H1 (cell line): Measurements from ENCODE around the gene TWSG1. TPM values are rescaled to one million over a fixed set of nuclear protein-coding genes. Genes with fewer than 3 reads are reported as not detected.

ENCODE experiments used
- CTCF ChIA-PET: fragments of 300-600 bp; sonication (Branson Sonifier 250); formaldehyde crosslinking; loops from one replicate; lab custom pipeline; 2021; ENCODE audit not compliant: partially characterized antibody; lab: Charles Lee
- POLR2A ChIA-PET: fragments of 300-600 bp; sonication (Branson Sonifier 250); formaldehyde crosslinking; loops from one replicate; lab custom pipeline; 2021; ENCODE audit warnings: inconsistent platforms; ENCODE audit not compliant: partially characterized antibody; lab: Charles Lee
- DNase-seq, 2 experiments: peaks; one replicate each; pipeline versions ENCODE4 v3.0.0 to v3.0.0-alpha.2; 2010 to 2022; ENCODE audit warnings: low spot score in 2 of 2, low read depth in 1 of 2, mixed read lengths in 1 of 2
- FAIRE-seq: peaks from 2 replicates; lab custom pipeline; 2011; peaks lifted over from hg19 to GRCh38; lab: Jason Lieb, UNC
- H2AFZ ChIP-seq: 2 replicates; pipeline ENCODE4 v1.8.1; 2012; ENCODE audit warnings: low read length, inconsistent platforms
- H2AK5ac ChIP-seq: 2 replicates; pipeline ENCODE4 v1.6.1; 2013; ENCODE audit warnings: low read depth, low read length
- H2BK120ac ChIP-seq: replicated peaks from 2 replicates; pipeline ENCODE3; 2013; ENCODE audit warnings: low read depth, low read length, inconsistent platforms
- H2BK12ac ChIP-seq: 2 replicates; pipeline ENCODE4 v1.6.1; 2013; ENCODE audit warnings: low read depth, low read length
- H2BK15ac ChIP-seq: 2 replicates; pipeline ENCODE4 v1.6.1; 2013; ENCODE audit warnings: low read length
- H2BK20ac ChIP-seq: 2 replicates; pipeline ENCODE4 v1.6.1; 2013; ENCODE audit warnings: low read length
- H2BK5ac ChIP-seq: 2 replicates; pipeline ENCODE4 v1.6.1; 2013; ENCODE audit warnings: low read depth, low read length
- H3K14ac ChIP-seq: 2 replicates; pipeline ENCODE4 v1.6.1; 2013; ENCODE audit warnings: inconsistent platforms; ENCODE audit not compliant: insufficient read length
- H3K18ac ChIP-seq: 2 replicates; pipeline ENCODE4 v1.6.1; 2013; ENCODE audit warnings: low read length; ENCODE audit errors: extremely low read depth
- H3K23ac ChIP-seq: 2 replicates; pipeline ENCODE4 v1.6.1; 2013; ENCODE audit warnings: inconsistent platforms; ENCODE audit not compliant: insufficient read length
- H3K23me2 ChIP-seq: 2 replicates; pipeline ENCODE4 v1.6.1; 2013; ENCODE audit warnings: low read depth, low read length
- H3K27ac ChIP-seq: 2 replicates; pipeline ENCODE4 v1.6.1; 2011; ENCODE audit warnings: low read depth, low read length, inconsistent platforms
- H3K27me3 ChIP-seq, 4 experiments: replicated peaks in 1 of 4; 1 replicate in 1 of 4; 2 replicates in 3 of 4; pipeline versions ENCODE4 v1.6.1 to v1.8.1; 2011 to 2013; ENCODE audit warnings: low read length in 3 of 4, mild to moderate bottlenecking in 3 of 4, inconsistent platforms in 2 of 4, mixed read lengths in 2 of 4, moderate library complexity in 1 of 4; ENCODE audit not compliant: control insufficient read depth in 3 of 4, insufficient read depth in 3 of 4; ENCODE audit errors: extremely low read depth in 1 of 4
- H3K36me3 ChIP-seq, 4 experiments: 2 replicates each; pipeline versions ENCODE4 v1.6.1 to v1.8.1; 2011 to 2013; ENCODE audit warnings: mild to moderate bottlenecking in 4 of 4, low read length in 3 of 4, moderate library complexity in 2 of 4, control low read depth in 1 of 4, inconsistent platforms in 1 of 4; ENCODE audit not compliant: insufficient read depth in 4 of 4, control insufficient read depth in 2 of 4
- H3K4ac ChIP-seq: replicated peaks from 2 replicates; pipeline ENCODE3; 2013; ENCODE audit warnings: low read length, low read depth, mixed read lengths, inconsistent platforms; ENCODE audit not compliant: insufficient read length
- H3K4me1 ChIP-seq, 4 experiments: replicated peaks in 1 of 4; 1 replicate in 1 of 4; 2 replicates in 3 of 4; pipeline versions ENCODE4 v1.6.1 to v1.8.1; 2011 to 2013; ENCODE audit warnings: low read length in 3 of 4, inconsistent platforms in 2 of 4, mixed read lengths in 1 of 4; ENCODE audit not compliant: insufficient read depth in 4 of 4, control insufficient read depth in 3 of 4
- H3K4me2 ChIP-seq, 2 experiments: 2 replicates each; pipeline versions ENCODE4 v1.6.1 to v1.8.1; 2011 to 2013; ENCODE audit warnings: low read depth in 2 of 2, low read length in 2 of 2, control low read depth in 1 of 2, inconsistent platforms in 1 of 2, mild to moderate bottlenecking in 1 of 2; ENCODE audit not compliant: insufficient read depth in 1 of 2
- H3K4me3 ChIP-seq, 4 experiments: fragments of 200-600, 300-600 bp in 1 of 4; sonication (generic), shearing (Covaris generic), sonication (Bioruptor Twin) in 1 of 4; 2 replicates each; pipeline versions ENCODE4 v1.5.1 to v1.8.1; 2011 to 2016; ENCODE audit warnings: low read length in 4 of 4, low read depth in 3 of 4, control low read depth in 2 of 4, inconsistent platforms in 2 of 4, mild to moderate bottlenecking in 2 of 4, mixed read lengths in 1 of 4, moderate library complexity in 1 of 4; ENCODE audit not compliant: insufficient read depth in 2 of 4; ENCODE audit errors: extremely low read depth in 1 of 4
- H3K56ac ChIP-seq: replicated peaks from 2 replicates; pipeline ENCODE3; 2013; ENCODE audit warnings: low read depth, mild to moderate bottlenecking, mixed read lengths, low read length, inconsistent platforms; ENCODE audit not compliant: insufficient read length
- H3K79me1 ChIP-seq: 2 replicates; pipeline ENCODE4 v1.6.1; 2013; ENCODE audit warnings: low read depth, low read length, control low read depth
- H3K79me2 ChIP-seq, 2 experiments: 2 replicates each; pipeline versions ENCODE4 v1.6.1 to v1.8.1; 2012 to 2013; ENCODE audit warnings: low read length in 2 of 2, mild to moderate bottlenecking in 2 of 2, inconsistent platforms in 1 of 2; ENCODE audit not compliant: insufficient read depth in 2 of 2, control insufficient read depth in 1 of 2
- H3K9ac ChIP-seq, 4 experiments: replicated peaks in 1 of 4; 1 replicate in 1 of 4; 2 replicates in 3 of 4; pipeline versions ENCODE4 v1.6.1 to v1.8.1; 2011 to 2013; ENCODE audit warnings: low read depth in 3 of 4, low read length in 3 of 4, control low read depth in 2 of 4, mild to moderate bottlenecking in 2 of 4, moderate library complexity in 2 of 4, inconsistent platforms in 1 of 4; ENCODE audit errors: extremely low read depth in 1 of 4
- H3K9me3 ChIP-seq, 2 experiments: 2 replicates each; pipeline versions ENCODE4 v1.6.1 to v1.8.1; 2012 to 2013; ENCODE audit warnings: mild to moderate bottlenecking in 2 of 2, moderate library complexity in 2 of 2, control low read depth in 1 of 2, inconsistent platforms in 1 of 2, low read depth in 1 of 2, low read length in 1 of 2, mixed read lengths in 1 of 2; ENCODE audit not compliant: insufficient read depth in 2 of 2
- H4K20me1 ChIP-seq, 2 experiments: replicated peaks in 1 of 2; 2 replicates each; pipeline versions ENCODE3 to v1.8.1; 2011 to 2013; ENCODE audit warnings: inconsistent platforms in 2 of 2, low read length in 2 of 2, mild to moderate bottlenecking in 1 of 2; ENCODE audit not compliant: insufficient read depth in 2 of 2, control insufficient read depth in 1 of 2
- H4K5ac ChIP-seq: 2 replicates; pipeline ENCODE4 v1.6.1; 2013; ENCODE audit warnings: low read length, low read depth, mixed read lengths, inconsistent platforms; ENCODE audit not compliant: insufficient read length
- H4K8ac ChIP-seq: 2 replicates; pipeline ENCODE4 v1.8.0; 2013; ENCODE audit warnings: mild to moderate bottlenecking, moderate library complexity, low read length, inconsistent platforms; ENCODE audit not compliant: insufficient read depth; ENCODE audit errors: extremely low read depth
- H4K91ac ChIP-seq: replicated peaks from 2 replicates; pipeline ENCODE3; 2013; ENCODE audit warnings: low read length, mixed read lengths, inconsistent platforms; ENCODE audit not compliant: insufficient read length
- BRCA1 ChIP-seq: IDR thresholded peaks from 2 replicates; pipeline ENCODE4 v1.6.1; 2012; ENCODE audit warnings: low read depth, low read length, improper control_type of control experiment
- CREB1 ChIP-seq: IDR thresholded peaks from 2 replicates; pipeline ENCODE4 v1.6.1; 2012; ENCODE audit warnings: inconsistent platforms
- POU5F1 ChIP-seq: IDR thresholded peaks from 2 replicates; pipeline ENCODE4 v1.6.1; 2011; ENCODE audit warnings: low read depth, mild to moderate bottlenecking, low read length, moderate library complexity
- SIRT6 ChIP-seq: IDR thresholded peaks from one replicate; pipeline ENCODE4 v1.7.1; 2012; ENCODE audit warnings: low read length, inconsistent platforms
- TAF7 ChIP-seq: optimal IDR thresholded peaks from 2 replicates; pipeline ENCODE3; 2011; ENCODE audit warnings: low read depth, mild to moderate bottlenecking, inconsistent platforms, low read length, moderate library complexity, borderline replicate concordance
- TBP ChIP-seq: IDR thresholded peaks from 2 replicates; pipeline ENCODE4 v1.6.1; 2011; ENCODE audit warnings: low read depth, low read length, improper control_type of control experiment
- ZNF274 ChIP-seq: IDR thresholded peaks from 2 replicates; pipeline ENCODE4 v1.7.0; 2012; ENCODE audit warnings: low read length, borderline replicate concordance; ENCODE audit errors: extremely low read depth
- WGBS, 2 experiments: shearing (Covaris generic) in 1 of 2; methylation state at CpG; one replicate each; pipeline versions ENCODE4 v1.1.6 to v1.1.7; 2013 to 2015; ENCODE audit warnings: low lambda C conversion rate in 2 of 2, mixed read lengths in 2 of 2, inconsistent platforms in 1 of 2, low coverage in 1 of 2, missing lambda C conversion rate in 1 of 2; ENCODE audit not compliant: insufficient replicate concordance in 2 of 2, insufficient coverage in 1 of 2, insufficient read length in 1 of 2; ENCODE audit errors: extremely low coverage in 1 of 2, missing lambda C conversion rate in 1 of 2; 5-methylcytosine and 5-hydroxymethylcytosine counted together
- polyA plus RNA-seq, 7 experiments: library from polyadenylated mRNA; depleted of rRNA in 3 of 7; stranded (reverse) in 5 of 7; unstranded in 2 of 7; fragments of >200 nt in 5 of 7; fragments of 200-250 nt in 2 of 7; gene quantifications; 1 replicate in 5 of 7; 2 replicates in 1 of 7; 4 replicates in 1 of 7; pipeline versions ENCODE4 v1.2.1 to v1.2.3, GENCODE V29; 2011 to 2013; ENCODE audit warnings: missing spikeins in 2 of 7, mixed read lengths in 2 of 7
- total RNA-seq: library from RNA; stranded (reverse); fragmentation: NEBNext Ultra II Directional; extraction: Animal tissue kit (Norgen Biotek cat#: 25700); gene quantifications from 2 replicates; pipeline ENCODE4 v1.2.1, GENCODE V29; 2021
- TF ChIP-seq, protein P1 (sequence below): IDR thresholded peaks from 2 replicates; pipeline ENCODE4 v1.6.1; 2012; ENCODE audit warnings: inconsistent platforms
- TF ChIP-seq, protein P2 (sequence below): IDR thresholded peaks from 2 replicates; pipeline ENCODE4 v1.6.1; 2012; ENCODE audit warnings: low read length, inconsistent platforms

TWSG1 gene
- total and polyA plus RNA-seq, 2 of the 8 experiments (the other 6 are each of a cell fraction or from before 2014, with no cell fraction given) = 11.8 to 19.8 TPM

DNA sequence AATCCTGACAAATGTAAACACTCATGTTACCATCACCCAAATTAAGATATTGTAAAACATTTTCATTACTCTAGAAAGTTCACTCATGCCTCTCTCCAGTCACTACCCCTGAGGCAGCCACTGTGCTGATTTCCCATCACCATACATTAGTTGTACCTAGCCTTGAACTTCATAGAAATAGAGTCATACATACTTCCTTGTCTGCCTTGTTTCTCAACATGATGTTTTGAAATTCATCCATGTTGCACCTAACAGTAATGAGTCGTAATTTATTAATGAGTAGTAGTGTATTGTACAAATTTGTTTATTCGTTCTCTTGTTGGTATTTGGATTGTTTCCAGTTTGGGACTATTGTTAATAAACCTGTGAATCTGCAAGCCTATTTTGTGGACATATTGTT lies 49.0 kb upstream of the TWSG1 start:
- H3K4ac ChIP-seq = no peak overlapping the region
- H2AK5ac ChIP-seq = no peak overlapping the region
- 89% methylated on average over 2 of the region's 2 CpGs; no CpG with 5 or more reads in 1 of the 2 experiments for WGBS, 2 experiments
- no peak for FAIRE-seq
- no peak overlapping the region for H3K4me3 ChIP-seq
- no peak overlapping the region for H3K56ac ChIP-seq
- no peaks in the 10 kb centered on the region for H3K79me2 ChIP-seq
- no peak overlapping the region for H3K18ac ChIP-seq
- no peak overlapping the region for H2BK5ac ChIP-seq
- peaks cover 0 to 2% (median 0%) of the 10 kb centered on the region in 4 experiments; a peak in 2 of 8 replicates for H3K36me3 ChIP-seq
- no peak overlapping the region for H3K23ac ChIP-seq
- H2BK12ac ChIP-seq = no peak overlapping the region
- H4K8ac ChIP-seq = no peak overlapping the region
- H2AFZ ChIP-seq = no peak overlapping the region
- ChIA-PET CTCF (no interaction called here), POLR2A (no interaction called here)
- H3K27ac ChIP-seq = no peak overlapping the region
- H4K20me1 ChIP-seq = no peaks in the 10 kb centered on the region
- H3K79me1 ChIP-seq = no peaks in the 10 kb centered on the region
- no peaks in the 10 kb centered on the region for H3K27me3 ChIP-seq
- H3K9me3 ChIP-seq = peaks cover 2 to 7% of the 10 kb centered on the region in 2 experiments
- H3K4me1 ChIP-seq = no peaks in the 10 kb centered on the region
- no peak overlapping the region for H3K9ac ChIP-seq
- TF ChIP-seq CREB1 = no peak
- TF ChIP-seq, protein P1, sequence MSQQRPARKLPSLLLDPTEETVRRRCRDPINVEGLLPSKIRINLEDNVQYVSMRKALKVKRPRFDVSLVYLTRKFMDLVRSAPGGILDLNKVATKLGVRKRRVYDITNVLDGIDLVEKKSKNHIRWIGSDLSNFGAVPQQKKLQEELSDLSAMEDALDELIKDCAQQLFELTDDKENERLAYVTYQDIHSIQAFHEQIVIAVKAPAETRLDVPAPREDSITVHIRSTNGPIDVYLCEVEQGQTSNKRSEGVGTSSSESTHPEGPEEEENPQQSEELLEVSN = no peak
- no peak for TF ChIP-seq SIRT6
- no peak for TF ChIP-seq TAF7
- TF ChIP-seq, protein P2, sequence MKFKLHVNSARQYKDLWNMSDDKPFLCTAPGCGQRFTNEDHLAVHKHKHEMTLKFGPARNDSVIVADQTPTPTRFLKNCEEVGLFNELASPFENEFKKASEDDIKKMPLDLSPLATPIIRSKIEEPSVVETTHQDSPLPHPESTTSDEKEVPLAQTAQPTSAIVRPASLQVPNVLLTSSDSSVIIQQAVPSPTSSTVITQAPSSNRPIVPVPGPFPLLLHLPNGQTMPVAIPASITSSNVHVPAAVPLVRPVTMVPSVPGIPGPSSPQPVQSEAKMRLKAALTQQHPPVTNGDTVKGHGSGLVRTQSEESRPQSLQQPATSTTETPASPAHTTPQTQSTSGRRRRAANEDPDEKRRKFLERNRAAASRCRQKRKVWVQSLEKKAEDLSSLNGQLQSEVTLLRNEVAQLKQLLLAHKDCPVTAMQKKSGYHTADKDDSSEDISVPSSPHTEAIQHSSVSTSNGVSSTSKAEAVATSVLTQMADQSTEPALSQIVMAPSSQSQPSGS = no peak
- TF ChIP-seq BRCA1 = no peak
- TF ChIP-seq POU5F1 = no peak
- TF ChIP-seq TBP = no peak
- TF ChIP-seq ZNF274 = no peak
- TF ChIP-seq, all 59 proteins: peak for 0
- Histone ChIP-seq H3K4me2 (no peak overlapping the region), H4K91ac (no peak overlapping the region), H3K14ac (no peak overlapping the region), H2BK120ac (no peak overlapping the region), H4K5ac (no peak overlapping the region), H3K23me2 (no peaks in the 10 kb centered on the region), H2BK15ac (no peak overlapping the region), H2BK20ac (no peak overlapping the region)
- no peak for DNase-seq
